T-helper 1 cell treated with Interleukin-12 subunit alpha and Interleukin-12 subunit beta and Interleukin-4 antibody, amounts not matched to agents 30 μg/mL and 1 μg/mL, for 36 hours (primary cell): Measurements from ENCODE around the gene GRIP2.

ENCODE experiments used
- H3K27ac Mint-ChIP-seq: one replicate; pipeline ENCODE4 v1.8.0; 2021; ENCODE audit warnings: mild to moderate bottlenecking, mixed read lengths
- H3K27me3 Mint-ChIP-seq: one replicate; pipeline ENCODE4 v1.8.0; 2021; ENCODE audit warnings: low read depth, mixed read lengths
- H3K36me3 Mint-ChIP-seq: one replicate; pipeline ENCODE4 v1.8.0; 2021; ENCODE audit warnings: low read depth, mixed read lengths
- H3K4me1 Mint-ChIP-seq: one replicate; pipeline ENCODE4 v1.8.0; 2021; ENCODE audit warnings: low read depth, mixed read lengths
- H3K4me3 Mint-ChIP-seq: one replicate; pipeline ENCODE4 v1.8.0; 2021; ENCODE audit warnings: mild to moderate bottlenecking, moderate library complexity, mixed read lengths
- H3K9me3 Mint-ChIP-seq: one replicate; pipeline ENCODE4 v1.8.0; 2021; ENCODE audit warnings: mixed read lengths

GRIP2 gene

DNA sequence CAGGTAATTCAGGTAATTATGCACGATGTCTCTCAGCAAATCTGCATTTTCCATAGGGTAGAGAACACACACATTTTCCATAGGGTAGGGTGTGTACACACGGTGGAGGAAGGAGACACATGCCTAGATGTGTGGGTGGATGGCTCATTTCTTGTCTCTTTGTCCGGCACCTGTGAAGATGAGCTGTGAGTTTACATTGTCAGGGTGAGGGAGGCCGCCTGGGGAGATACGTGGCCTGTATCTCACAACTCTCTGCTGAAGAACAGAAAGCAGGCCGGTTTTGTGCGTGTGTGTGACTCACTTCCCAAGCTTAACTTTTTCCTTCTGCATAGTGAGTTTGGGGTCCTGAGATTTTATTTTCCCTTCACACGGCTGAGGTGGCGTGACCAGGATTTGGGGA, 77.4 kb downstream of the GRIP2 start:
- H3K27me3 Mint-ChIP-seq: no peaks in the 10 kb centered on the region
- no peaks in the 10 kb centered on the region for H3K9me3 Mint-ChIP-seq
- H3K4me3 Mint-ChIP-seq: no peak overlapping the region
- H3K4me1 Mint-ChIP-seq: peaks cover 8% of the 10 kb centered on the region
- H3K36me3 Mint-ChIP-seq: peaks cover 17% of the 10 kb centered on the region
- no peak overlapping the region for H3K27ac Mint-ChIP-seq

DNA sequence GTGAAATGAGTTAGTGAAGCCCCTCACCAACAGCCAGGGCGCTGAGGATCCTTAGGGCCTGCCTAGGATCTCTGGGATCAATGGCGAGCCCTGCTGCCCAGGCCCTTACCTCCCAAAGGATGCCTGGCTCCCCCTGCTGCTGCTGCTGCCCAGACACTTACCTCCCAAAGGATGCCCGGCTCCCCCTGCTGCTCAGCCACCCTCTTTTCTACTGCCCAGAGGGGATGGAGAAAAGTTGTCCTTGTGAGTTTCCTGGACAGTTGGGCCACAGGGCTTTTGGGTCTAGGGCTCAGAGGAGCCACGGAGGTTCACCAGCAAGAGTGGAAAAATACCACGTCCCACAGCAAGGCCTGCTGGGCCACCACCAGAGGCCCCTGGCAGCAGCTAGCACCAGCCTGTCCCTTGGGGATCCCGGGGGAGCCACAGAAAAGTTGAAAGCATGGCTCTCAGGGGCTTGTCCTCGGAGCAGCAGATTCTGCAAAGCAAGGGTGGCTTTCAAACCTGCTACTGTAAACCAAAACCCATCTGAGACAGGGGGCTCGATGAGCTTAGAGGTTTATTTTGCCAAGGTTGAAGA, 78.3 kb downstream of the GRIP2 start:
- peaks cover 8% of the 10 kb centered on the region for H3K4me1 Mint-ChIP-seq
- no peaks in the 10 kb centered on the region for H3K9me3 Mint-ChIP-seq
- no peak overlapping the region for H3K27ac Mint-ChIP-seq
- no peaks in the 10 kb centered on the region for H3K27me3 Mint-ChIP-seq
- H3K4me3 Mint-ChIP-seq: no peak overlapping the region
- H3K36me3 Mint-ChIP-seq: peaks cover 17% of the 10 kb centered on the region

DNA sequence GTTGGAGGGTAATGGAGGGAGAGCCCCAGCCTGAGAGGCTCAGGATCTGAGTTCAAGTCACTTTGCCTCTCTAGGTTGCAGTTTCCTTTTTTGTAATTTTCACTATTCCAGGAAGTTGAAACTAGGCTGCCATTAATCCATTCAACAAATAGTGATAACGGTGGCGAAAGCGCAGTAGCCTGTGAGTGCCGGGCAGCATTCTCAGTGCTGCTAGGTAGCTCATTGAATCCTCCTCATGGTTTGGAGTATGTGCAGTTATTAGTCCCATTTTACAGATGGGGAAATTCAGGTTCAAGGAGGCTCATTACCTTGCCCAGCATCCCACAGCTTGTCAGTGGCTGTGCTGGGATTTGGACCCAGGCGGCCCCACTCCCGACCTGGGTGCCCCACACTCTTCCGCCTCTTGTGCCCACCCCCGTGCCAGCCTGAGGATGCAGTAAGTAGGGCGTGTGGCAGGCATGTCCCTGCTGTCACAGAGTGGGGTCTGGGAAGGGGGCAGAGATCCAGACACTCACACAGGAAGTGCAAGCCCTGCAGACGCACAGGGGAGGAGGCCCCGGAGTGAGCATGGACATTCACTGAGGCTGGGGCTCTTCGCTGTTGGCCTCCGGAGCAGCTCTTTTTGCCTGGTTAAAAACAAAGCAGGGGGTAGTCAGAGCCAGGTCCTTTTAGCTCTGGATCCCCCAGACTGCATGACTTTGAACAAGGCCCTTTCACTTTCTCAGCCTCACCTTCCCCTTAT, 79.0 kb downstream of the GRIP2 start:
- peaks cover 17% of the 10 kb centered on the region for H3K36me3 Mint-ChIP-seq
- no peaks in the 10 kb centered on the region for H3K9me3 Mint-ChIP-seq
- no peaks in the 10 kb centered on the region for H3K27me3 Mint-ChIP-seq
- H3K27ac Mint-ChIP-seq: peak overlapping the region; percentile 36
- H3K4me3 Mint-ChIP-seq: no peak overlapping the region
- H3K4me1 Mint-ChIP-seq: peaks cover 8% of the 10 kb centered on the region

DNA sequence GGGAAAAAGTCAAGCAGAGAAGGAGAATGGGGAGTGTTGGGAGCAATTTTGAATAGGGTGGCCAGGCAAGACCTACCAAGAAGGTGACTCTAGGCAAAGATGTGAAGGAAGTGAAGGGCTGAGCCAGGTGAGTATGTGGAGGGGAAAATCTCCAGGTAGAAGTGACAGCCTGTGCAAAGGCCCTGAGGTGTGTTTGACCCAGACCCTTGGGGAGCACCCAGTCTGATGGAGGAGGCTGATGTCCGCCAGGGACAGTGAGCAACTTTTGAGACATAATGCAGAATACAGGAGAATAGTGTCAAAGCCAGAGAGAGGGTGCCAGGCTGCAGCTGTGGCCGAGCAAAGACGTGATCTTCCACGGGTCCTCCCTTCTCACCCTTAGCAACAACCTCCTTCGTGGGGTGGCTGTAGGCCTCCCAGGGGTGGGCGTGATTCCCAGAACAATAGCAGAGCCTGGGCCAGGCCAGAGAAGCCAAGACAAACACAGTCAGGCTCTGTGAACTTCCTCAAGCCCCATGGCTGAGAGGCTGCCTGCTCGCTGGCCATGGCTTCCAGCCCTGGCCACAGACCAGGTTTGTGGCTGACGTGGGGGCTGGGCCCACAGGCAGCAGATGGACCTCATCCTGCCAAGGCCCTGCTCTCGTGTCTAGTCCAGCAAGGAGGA, 79.7 kb downstream of the GRIP2 start:
- Mint-ChIP-seq H3K27me3 (no peaks in the 10 kb centered on the region), H3K4me3 (no peak overlapping the region), H3K4me1 (peaks cover 8% of the 10 kb centered on the region), H3K27ac (peak overlapping the region; percentile 36), H3K36me3 (peaks cover 17% of the 10 kb centered on the region), H3K9me3 (no peaks in the 10 kb centered on the region)

DNA sequence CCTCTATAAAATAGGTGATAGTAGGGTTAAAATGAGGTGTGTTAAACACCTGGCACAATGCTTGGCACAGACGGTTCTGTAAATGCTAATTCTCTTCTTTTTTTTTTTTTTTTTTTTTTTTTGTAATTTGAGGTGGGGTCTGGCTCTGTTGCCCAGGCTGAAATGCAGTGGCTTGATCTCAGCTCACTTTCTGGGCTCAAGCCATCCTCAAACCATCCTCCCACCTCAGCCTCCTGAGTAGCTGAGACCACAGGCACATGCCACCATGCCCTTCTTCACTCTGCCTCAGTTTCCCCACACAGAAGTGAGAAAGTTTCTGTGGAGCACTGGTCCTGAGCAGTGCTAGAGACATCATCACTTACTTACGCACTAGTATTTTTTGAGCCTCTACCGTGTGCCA, 80.4 kb downstream of the GRIP2 start:
- Mint-ChIP-seq H3K27me3 (no peaks in the 10 kb centered on the region), H3K36me3 (peaks cover 18% of the 10 kb centered on the region)

DNA sequence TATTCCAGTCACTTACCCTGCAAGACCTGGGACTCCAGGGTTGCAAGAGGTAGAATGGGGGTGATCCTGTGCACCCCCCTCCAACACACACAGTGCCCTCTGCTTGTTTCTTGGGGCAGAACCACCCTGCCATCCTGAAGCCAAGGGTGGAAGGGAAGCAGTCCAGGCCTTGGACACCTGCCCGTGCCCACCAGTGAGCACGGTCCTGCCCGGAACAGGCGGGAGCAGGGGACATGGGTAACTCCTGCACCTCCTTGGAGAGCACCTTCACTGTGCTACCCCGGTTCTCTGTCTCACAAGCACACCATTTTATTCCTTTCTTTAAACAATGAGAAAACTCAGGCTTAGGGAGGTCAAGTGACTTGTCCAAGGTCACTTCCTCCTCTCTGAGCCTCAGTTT, 80.8 kb downstream of the GRIP2 start:
- no peaks in the 10 kb centered on the region for H3K27me3 Mint-ChIP-seq
- H3K9me3 Mint-ChIP-seq: no peaks in the 10 kb centered on the region
- peaks cover 19% of the 10 kb centered on the region for H3K36me3 Mint-ChIP-seq
- H3K4me3 Mint-ChIP-seq: no peak overlapping the region
- peaks cover 8% of the 10 kb centered on the region for H3K4me1 Mint-ChIP-seq
- no peak overlapping the region for H3K27ac Mint-ChIP-seq

More for the DNA sequence above, 80.4 kb downstream of the GRIP2 start:
- H3K27ac Mint-ChIP-seq: no peak overlapping the region
- peaks cover 8% of the 10 kb centered on the region for H3K4me1 Mint-ChIP-seq
- H3K9me3 Mint-ChIP-seq: no peaks in the 10 kb centered on the region
- no peak overlapping the region for H3K4me3 Mint-ChIP-seq

DNA sequence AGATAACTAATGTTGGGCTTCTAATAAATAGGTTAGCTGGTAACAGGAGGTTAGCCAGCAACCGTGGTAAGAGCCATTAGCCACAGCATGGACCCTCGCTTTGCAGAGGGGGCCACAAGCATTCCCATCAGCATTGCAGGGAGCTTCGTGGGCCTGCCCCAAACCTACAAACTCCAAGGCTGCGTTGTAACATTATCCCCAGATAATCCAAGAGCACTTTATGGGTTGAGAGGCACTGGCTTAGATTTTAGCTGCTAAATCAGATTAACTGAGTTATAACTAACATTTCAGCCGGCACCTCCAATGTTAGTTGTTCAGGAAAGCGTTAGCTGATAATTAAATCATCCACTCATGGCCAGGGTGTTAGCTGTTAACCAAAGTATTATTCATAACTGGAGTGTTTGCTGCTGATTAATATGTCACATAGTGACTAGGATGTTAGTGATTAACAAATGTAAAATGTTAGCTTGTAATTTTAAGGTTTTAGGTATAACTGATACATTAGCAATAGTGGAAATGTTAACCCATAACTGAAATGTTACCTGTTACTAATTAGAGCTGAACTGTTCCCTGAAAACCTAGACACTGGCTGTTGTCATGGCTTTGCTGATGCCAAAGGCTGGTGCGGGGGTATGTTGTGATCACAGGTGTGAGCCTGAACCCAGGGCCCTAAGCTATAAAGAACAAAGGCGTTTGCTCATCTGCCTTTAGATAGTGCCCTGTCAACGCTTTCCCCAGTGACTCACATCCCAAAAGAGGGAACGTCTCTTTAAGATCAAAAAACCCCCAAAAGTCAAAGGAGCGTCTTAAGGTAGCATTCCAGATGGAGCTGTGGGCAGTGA, 81.5 kb downstream of the GRIP2 start:
- H3K27me3 Mint-ChIP-seq: no peaks in the 10 kb centered on the region

DNA sequence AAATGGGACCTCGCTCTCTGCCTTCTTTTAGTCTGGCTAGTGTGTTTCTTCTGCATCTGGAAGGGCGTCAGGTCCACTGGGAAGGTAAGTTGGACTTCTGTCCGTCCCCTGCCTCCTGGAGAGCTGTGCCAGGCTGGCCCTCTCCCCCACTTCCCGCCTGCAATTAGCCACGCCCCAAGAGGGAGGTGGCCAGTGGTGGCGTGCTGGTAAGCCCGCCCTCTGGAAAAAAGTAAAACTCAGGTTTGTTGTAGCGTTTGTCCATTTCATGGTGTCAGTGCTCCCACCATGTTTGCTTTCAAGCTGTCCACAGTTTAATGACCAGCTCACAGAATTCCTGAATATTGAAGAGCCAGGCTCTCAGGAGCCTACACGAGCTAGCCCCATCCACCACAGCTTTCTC, 82.1 kb downstream of the GRIP2 start:
- no peak overlapping the region for H3K4me3 Mint-ChIP-seq
- H3K27me3 Mint-ChIP-seq: no peaks in the 10 kb centered on the region
- no peaks in the 10 kb centered on the region for H3K9me3 Mint-ChIP-seq
- H3K27ac Mint-ChIP-seq: no peak overlapping the region
- peaks cover 21% of the 10 kb centered on the region for H3K36me3 Mint-ChIP-seq
- peaks cover 8% of the 10 kb centered on the region for H3K4me1 Mint-ChIP-seq

More for the DNA sequence above, 81.5 kb downstream of the GRIP2 start:
- Mint-ChIP-seq H3K4me1 (peaks cover 8% of the 10 kb centered on the region), H3K36me3 (peaks cover 19% of the 10 kb centered on the region), H3K27ac (no peak overlapping the region), H3K4me3 (no peak overlapping the region), H3K9me3 (no peaks in the 10 kb centered on the region)

DNA sequence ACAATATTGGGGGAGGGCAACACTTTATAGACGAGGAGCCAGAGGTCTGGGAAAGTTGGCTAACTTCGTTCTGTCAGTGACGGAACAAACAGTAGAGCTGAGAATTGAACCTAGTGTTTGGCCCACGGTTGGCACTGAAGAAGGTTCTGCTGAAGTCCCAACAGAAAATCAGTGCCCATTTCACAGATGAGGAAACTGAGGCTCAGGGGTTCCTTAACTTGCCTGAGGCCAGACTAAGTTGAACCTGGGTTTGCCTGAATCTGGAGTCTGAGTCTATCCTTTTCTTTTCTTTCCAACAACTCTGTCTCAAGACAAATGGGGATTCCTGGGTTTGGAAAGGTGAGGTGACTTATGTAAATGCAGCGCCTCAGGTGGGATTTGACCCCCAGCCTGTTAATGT, 82.7 kb downstream of the GRIP2 start:
- Mint-ChIP-seq H3K27me3 (no peaks in the 10 kb centered on the region), H3K36me3 (peaks cover 18% of the 10 kb centered on the region), H3K4me1 (peaks cover 8% of the 10 kb centered on the region), H3K27ac (no peak overlapping the region), H3K4me3 (no peak overlapping the region), H3K9me3 (no peaks in the 10 kb centered on the region)

DNA sequence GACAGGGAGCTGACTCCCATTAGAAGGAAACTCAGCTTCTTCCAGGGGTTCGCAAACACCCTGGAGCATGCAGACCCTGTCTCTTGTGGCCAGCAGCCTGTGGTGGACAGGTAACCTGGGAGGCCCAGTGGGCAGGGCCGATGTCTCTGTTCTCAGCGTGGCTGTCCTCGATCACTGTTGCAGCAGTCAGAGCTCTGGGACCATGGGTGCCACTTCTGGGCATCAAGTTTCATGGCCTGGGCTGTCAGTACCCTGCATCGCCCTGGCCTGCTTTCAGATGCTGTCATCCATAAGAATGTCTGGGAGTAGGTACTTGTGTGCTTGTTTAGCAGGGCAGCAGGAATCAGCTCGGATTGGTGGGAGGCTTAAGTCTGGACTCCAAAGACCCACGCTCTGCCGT, 83.3 kb downstream of the GRIP2 start:
- H3K9me3 Mint-ChIP-seq: no peaks in the 10 kb centered on the region
- H3K4me1 Mint-ChIP-seq: peaks cover 8% of the 10 kb centered on the region
- H3K4me3 Mint-ChIP-seq: no peak overlapping the region
- H3K27me3 Mint-ChIP-seq: no peaks in the 10 kb centered on the region
- H3K36me3 Mint-ChIP-seq: peaks cover 15% of the 10 kb centered on the region
- no peak overlapping the region for H3K27ac Mint-ChIP-seq

DNA sequence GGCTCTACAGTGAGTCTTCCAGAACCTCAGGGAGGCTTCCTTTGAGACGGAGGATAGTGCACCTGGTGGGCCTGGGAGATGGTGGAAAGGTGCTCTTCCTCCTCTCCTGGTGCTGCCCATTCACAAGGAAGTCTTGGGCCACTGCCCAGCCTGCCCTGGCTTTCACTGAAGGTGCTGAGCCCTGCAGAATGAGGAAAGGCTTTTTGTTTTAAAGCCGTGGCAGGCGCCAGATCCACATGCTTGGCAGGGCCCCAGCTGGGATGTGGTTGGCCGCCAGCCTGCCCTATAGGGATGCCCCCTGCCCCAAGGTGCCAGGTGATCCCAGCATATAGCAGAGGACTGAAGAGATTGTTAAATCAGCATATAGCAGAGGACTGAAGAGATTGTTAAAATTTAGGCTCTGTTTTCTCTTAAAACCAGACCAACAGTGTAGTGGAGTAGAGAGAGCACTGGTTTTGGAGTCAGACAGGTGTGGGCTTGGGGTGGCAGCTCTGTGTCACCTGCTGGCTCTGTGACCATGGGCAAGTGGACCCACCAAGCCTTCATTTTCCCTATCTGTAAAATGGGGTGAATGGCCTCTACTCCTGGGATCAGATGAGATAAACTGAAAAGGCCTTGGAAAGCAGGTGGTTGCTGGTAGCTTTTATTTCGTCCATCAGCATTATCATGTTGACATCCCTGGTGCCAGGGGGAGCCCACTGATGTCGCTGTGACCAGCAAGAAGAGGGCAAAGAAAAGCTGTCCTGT, 84.4 kb downstream of the GRIP2 start:
- Mint-ChIP-seq H3K4me3 (no peak overlapping the region), H3K9me3 (no peaks in the 10 kb centered on the region), H3K27ac (no peak overlapping the region), H3K4me1 (peaks cover 6% of the 10 kb centered on the region), H3K36me3 (peaks cover 21% of the 10 kb centered on the region), H3K27me3 (no peaks in the 10 kb centered on the region)

DNA sequence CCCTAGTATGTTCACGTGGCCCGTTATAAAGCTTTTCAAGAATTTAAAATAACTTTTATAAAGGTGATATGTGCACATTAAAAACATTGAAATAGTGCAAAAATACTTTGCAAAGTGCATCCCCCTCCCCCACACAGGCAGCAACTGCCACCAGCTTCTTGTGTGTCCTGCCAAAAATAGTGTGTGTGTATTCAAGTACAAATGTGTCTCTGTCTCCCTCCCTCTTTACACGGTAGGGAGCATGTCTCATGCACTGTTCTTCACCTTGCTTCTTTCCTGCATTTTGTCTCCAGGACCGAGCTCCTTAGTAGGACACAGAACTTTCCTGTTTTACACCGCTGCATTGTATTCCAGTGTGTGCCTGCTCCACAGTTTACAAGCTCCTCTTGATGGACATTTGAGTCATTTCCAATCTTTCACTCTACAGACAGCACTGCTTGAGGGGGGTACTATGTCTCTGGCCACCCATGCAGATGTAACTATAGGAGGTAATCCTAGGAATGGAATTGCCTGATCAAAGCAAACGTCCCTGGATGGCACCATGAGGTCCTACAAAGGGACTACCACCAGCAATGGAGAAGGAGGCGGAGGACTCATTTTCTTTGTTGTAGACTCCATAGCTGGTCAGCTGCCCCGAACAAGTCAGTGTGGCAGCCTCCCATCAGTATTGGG, 85.4 kb downstream of the GRIP2 start:
- Mint-ChIP-seq H3K4me3 (no peak overlapping the region), H3K9me3 (no peaks in the 10 kb centered on the region), H3K27ac (no peak overlapping the region), H3K27me3 (no peaks in the 10 kb centered on the region), H3K36me3 (peaks cover 16% of the 10 kb centered on the region), H3K4me1 (no peaks in the 10 kb centered on the region)

DNA sequence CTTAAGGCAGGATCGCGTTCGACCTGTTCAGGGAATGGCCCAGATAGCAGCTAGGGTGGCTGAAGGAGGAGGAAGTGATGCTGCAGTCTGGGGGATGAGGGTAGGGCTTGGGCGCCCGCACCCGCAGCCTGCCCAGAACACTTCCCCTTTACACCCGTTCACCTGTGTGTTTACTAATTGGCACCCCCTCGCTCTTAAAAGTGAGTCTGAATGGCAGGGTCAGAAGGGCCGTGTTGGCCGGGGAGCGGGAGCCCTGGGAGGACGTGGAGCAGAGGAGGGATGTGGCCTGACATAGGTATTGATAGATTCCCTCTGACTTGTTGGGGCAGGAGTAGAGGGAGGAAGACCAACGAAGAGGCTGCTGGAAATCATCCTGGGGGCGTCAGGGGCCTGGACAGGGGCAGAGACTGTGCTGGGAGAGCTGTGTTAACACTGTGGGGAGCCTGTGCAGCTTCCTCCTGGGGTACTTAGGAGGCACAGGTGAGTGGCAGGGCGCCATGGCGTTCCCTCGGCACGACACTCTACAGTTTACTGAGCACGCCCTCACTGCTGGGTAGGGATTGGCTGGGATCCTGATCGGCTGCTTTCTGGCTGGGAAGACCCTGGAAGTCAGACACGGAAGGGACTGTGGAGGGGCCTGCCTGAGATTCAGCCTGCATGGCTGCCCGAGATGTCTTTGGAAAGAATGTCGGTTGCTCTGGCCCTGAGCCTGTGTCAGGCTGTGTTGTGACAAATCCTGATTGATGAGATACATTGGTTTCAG, 86.1 kb downstream of the GRIP2 start:
- Mint-ChIP-seq H3K36me3 (peaks cover 13% of the 10 kb centered on the region), H3K4me3 (no peak overlapping the region), H3K4me1 (no peaks in the 10 kb centered on the region), H3K27ac (peak overlapping the region; percentile 20), H3K27me3 (no peaks in the 10 kb centered on the region), H3K9me3 (no peaks in the 10 kb centered on the region)
